T-helper 1 cell (primary cell): ENCODE results near the gene ZNF169.
"Not testable (repeated sequence)": the region's sequence is repeated elsewhere in the genome, so short reads cannot be mapped to it uniquely, and the experiment has no call there.

Source experiments
- DNase-seq, 5 donors: peaks; one replicate each; pipeline ENCODE4 v3.0.0-alpha.2; 2012 to 2020

Gene ZNF169

GRCh38 chr9:94287877-94288513 is 28.9 kb downstream of the ZNF169 start:
- DNase-seq, result no peak

DNA sequence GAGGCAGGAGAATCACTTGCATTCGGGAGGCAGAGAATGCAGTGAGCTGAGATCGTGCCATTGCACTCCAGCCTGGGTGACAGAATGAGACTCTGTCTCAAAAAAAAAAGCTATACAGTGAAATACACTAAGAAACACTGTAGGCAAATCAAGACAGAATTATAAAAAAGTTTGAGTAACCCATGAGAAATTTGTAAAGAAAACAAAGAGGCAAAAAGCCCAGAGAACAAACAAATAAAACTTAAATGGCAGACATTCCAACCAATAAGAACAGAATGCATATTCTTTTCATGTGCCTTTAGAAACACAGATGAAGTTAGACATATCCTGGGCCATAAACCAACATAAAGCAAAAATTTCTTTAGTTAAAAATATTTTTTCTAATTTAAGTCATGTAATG is 30.6 kb downstream of the ZNF169 start:
- no peak for DNase-seq

DNA sequence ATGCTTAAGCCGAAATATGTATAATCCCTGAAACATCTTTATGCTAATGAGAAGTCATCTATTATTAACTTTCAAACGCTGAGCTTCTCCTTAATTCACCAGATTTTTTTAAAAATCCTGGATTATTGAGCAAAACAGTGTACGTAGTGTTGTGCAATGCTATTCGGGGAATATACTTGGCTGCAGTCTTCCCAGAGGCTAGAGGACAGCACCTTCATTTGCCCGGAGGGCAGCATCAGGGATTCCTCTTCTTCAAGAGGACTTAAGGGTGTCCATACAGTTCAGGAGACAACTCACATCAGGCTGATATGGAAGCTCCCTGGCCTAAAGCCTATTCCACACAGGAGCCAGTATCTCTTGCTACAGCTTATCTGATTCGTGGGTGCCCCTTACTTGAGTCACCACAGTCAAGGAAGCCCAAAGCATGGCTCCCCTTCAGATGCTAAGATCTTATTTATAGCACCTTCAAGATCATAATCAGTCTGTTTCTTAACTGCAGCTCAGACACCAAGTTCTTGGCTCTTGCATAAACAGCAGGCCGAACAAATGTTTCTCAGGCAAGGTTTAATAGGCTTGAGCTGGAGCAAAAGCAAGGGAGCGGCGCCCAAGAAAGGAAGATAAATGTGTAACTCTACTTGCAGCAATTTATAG is 40.0 kb downstream of the ZNF169 start:
- no peak for DNase-seq

DNA sequence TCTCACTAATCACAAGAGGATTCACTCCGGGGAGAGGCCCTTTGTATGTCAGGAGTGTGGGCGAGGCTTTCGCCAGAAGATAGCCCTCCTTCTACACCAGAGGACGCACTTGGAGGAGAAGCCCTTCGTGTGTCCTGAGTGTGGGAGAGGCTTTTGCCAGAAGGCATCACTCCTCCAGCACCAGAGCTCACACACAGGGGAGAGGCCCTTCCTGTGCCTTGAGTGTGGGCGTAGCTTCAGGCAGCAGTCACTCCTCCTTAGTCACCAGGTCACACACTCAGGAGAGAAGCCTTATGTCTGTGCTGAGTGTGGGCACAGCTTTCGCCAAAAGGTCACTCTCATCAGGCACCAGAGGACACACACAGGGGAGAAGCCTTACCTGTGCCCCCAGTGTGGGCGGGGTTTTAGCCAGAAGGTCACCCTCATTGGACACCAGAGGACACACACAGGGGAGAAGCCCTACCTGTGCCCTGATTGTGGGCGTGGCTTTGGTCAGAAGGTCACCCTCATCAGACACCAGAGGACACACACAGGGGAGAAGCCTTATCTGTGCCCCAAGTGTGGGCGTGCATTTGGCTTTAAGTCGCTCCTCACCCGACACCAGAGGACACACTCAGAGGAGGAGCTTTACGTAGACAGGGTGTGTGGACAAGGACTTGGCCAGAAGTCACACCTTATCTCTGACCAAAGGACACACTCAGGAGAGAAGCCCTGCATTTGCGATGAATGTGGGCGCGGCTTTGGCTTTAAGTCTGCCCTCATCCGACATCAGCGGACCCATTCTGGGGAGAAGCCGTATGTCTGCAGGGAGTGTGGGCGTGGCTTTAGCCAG is 41.6 kb downstream of the ZNF169 start:
- no peak for DNase-seq

GRCh38 chr9:94301583-94301982 is 42.5 kb downstream of the ZNF169 start:
- no peak for DNase-seq

GRCh38 chr9:94302426-94302825 is 43.3 kb downstream of the ZNF169 start:
- DNase-seq, result no peak

DNA sequence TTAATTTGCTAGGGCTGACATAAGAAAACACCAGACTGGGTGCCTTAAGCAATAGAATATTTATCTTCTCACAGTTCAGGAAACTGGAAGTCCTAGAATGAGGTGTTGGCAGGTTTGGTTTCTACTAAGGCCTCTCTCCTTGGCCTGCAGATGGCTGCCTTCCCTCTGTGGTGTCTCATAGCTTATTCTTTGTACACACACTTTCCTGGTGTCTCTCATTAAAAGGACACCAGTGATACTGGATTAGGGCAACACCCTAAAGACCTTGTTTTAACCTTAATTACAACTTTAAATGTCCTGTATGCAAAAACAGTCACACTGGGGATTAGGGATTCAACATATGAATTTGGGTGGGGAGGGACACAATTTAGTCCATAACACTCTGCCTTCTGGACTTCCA is 44.2 kb downstream of the ZNF169 start:
- DNase-seq, result no peak

DNA sequence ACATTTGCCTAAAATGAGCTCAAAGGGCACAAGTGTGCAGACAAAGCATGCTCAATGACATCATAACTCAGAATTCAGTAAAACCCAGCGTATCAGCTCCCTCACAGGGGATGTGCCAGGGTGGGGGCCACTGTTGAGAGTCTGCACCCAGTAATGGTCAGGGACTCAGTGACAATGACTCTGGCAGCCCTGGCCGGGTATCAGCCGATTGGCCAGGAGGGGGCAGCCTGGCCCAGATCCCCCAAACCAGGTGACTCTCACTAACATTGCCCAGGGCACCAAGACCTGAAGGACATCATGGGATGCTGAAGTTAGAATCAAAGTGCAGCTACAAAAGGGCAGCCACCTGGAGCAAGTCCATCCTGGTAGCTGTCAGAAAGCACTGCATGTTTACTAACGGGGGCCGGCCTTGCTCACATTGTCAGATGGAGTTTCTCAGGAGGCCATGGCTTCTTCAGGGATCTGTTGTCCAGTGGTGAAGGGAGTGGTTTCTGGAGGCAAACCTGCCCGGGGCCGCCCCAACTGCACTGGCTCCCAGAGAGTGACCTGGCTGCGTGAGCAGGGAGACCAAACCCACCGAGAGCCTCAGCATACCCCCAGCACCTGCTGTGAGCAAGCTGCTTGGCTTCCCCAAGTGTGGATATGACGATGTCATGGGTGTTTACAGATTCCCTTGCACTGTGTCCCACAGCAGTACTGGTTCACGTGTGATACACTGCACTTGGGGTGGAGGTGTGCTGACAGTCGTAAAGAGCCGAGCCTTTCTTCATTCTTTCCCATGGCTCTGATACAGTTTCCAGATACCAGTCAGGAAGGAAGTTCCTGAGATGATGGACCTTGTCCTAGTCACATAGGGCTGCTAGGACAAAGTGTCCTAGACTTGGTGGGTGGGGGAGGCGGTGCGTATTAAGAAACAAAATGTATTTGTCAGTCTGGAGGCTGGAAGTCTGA is 56.2 kb downstream of the ZNF169 start:
- not testable (repeated sequence) for DNase-seq

DNA sequence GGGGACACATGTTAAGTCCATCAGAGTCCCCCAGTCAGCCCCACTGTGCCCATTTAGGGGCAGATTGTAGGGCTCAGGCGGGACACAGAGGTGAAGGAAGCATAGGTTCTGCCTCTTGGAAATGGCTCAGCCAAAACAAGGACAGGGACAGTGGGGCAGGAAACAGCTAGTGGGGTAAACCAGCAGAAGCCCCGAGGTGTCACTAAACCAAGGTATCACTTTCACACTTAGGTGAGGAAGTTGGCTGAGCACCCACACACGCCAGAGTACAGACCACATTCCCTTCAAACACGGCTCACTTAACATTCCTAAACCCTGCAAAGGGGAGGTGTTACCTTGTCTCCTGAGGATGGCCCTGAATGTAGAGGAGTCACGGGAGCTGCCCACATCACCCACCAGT is 57.1 kb downstream of the ZNF169 start:
- not testable (repeated sequence) for DNase-seq

GRCh38 chr9:94317949-94318657 is 59.0 kb downstream of the ZNF169 start:
- DNase-seq, result not testable (repeated sequence)

- not testable (repeated sequence) for DNase-seq
Measured at GRCh38 chr9:94322342-94322940, 63.3 kb downstream of the ZNF169 start.

DNA sequence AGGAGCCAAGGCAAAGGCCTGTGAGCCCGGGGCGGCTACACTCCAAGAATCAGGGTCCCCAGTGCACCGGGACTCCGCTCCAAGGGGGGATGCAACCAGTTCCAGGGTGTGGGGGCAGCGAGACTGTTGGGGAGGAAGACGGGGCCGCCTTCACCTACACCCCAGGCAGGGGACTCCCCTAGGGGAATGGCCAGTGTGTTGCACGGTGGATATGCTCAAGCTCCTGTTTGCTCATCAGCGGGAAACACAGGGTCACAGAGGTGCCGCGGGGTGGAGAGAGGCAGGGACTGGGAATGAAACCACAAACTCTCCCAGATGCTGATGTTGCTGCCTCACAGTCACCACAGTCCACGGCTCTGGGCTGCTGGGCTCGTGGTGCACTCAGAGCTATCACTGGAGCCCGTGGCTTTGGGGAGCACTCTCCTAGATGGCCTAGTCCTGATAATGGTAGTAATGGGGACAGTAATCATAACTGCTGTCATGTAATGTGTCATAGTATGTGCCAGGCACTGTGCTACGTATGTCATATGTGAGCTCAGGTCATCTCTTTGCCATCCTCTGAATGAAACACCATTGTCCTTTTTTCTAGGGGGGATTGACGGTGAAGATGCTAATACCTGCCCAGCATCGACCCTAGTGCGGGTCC is 64.2 kb downstream of the ZNF169 start:
- not testable (repeated sequence) for DNase-seq

DNA sequence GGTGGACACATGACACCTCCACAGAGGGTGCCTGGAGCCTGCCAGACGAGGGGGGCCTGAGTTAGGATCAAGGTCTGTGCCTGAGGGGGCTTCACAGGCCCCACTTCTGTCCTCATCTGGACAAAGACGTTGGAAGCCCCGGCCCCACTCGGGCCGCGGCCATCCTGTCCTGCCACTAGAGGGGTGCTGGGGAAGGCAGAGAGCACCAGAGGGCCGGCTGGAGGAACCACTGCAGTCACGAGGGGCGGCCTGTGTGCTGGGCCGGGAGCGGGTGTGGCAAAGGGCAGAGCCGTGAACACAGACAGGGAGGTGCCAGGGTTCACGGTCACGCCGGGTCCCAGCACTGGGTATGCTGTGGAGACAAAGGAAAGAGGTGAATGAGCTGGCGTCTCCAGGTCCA is 66.5 kb downstream of the ZNF169 start:
- DNase-seq, result not testable (repeated sequence)

- DNase-seq, result not testable (repeated sequence)
Measured at GRCh38 chr9:94328544-94328943, 69.4 kb downstream of the ZNF169 start, which contains the start of gene NUTM2F. Gene NUTM2F (minus strand): TSS chr9:94328644. CDS start chr9:94328623, 21 bp downstream.

DNA sequence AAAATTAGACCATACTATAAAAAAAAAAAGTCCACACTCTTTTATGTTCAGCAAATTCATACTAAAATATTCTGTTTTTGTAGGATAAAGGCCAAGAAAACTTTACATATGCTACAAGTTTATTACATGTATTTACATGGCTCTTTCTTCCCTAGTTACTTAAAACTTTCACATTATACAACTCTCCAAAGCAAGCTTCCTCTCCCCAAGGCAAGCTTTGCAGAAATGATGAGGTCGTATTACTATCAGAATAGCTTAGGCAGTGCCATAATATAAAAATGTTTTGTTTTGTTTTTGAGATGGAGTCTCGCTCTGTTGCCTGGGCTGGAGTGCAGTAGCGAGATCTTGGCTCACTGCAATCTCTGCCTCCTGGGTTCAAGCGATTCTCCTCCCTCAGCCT is 77.3 kb downstream of the ZNF169 start:
- not testable (repeated sequence) for DNase-seq

- not testable (repeated sequence) for DNase-seq
Measured at GRCh38 chr9:94338723-94339122, 79.6 kb downstream of the ZNF169 start.

DNA sequence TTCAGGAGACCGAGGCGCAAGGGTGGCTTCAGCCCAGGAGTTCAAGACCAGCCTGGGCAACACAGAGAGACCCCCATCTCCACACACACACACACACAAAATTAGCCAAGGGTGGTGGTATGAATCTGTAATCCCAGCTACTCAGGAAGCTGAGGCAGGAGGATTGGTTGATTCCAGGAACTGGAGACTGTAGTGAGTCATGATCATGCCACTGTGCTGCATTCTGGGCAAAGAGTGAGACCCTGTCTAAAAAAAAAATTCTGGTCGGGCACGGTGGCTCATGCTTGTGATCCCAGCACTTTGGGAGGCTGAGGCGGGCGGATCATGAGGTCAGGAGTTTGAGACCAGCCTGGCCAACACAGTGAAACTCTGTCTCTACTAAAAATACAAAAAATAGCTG is 80.6 kb downstream of the ZNF169 start:
- DNase-seq, result not testable (repeated sequence)

DNA sequence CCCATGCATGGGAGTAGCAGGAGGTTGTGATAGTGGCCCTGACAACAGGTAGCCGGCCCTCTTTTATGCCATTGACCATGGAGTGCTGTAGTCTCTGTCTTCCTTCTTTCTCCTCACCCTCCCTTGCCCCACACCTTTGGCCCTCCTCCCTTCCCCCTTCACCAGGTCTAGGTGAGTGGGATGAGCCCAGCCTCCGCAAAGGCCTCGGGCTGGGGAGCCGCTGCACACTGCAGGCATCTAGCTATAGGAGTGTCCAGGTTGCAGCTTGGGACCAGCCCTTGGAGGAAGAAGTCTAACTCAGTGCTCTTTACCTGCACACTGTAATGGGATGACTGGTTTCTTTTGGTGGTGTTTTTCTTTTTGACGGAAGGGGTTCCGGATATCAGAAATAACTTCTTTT is 81.7 kb downstream of the ZNF169 start:
- DNase-seq, result not testable (repeated sequence)

GRCh38 chr9:94341703-94342102 is 82.6 kb downstream of the ZNF169 start:
- not testable (repeated sequence) for DNase-seq

DNA sequence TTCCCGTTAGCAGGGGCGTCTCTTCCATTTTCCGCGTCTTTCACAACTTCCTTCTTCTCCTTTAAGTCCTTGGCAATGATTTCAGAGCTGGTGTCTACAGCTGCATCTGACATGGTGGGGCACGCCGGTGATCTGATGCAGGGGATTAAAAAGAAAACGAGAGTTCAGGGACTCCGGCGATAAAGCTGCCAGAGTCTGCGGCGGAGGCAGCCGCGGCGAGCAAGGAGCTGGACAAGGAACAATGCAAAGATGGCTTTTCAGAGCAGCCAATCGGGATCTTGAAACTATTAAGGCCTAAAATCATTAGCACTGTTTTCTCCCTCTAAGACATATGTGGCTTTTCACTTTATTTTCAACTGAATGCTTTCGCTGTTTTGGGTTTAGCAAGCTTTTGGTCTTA is 88.4 kb downstream of the ZNF169 start:
- not testable (repeated sequence) for DNase-seq

DNA sequence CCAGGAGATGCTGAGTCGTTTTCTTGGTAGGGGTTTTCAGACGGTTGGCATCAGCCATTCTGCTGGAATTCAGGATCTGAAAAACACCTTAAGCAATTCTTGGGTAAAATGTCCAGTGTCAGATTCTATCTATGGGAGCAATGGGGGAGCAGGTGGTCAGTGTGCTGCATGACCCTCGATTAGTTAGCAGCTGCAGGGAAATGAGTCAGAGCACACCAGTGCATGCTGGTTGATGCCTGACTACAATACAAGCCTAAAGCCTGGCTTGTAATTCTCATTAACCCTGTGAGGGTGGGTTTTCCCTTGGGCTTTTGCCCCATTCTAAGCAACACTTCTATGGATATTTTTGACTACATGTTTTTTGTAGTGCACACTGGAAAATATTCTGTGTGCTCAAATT is 89.7 kb downstream of the ZNF169 start:
- DNase-seq, result not testable (repeated sequence)
